ENCODE data around the gene SH3RF2.

- TF ChIP-seq CTCF (IDR thresholded peaks at IDR 0.05; ENCODE audit: low read depth, low read length) (no peak), EZH2phosphoT487 (IDR thresholded peaks at IDR 0.05; ENCODE audit: low read depth) (no peak)
Measured at GRCh38 chr5:145915970-145916638, 20.3 kb upstream of the SH3RF2 start.
